Measurements from ENCODE around the gene GDF10.

The GDF10 gene

GRCh38 chr10:47309408-47310089 is 9.6 kb downstream of the GDF10 start:
- TF ChIP-seq ZFX (IDR thresholded peaks at IDR 0.05; ENCODE audit: borderline replicate concordance) = no peak
- TF ChIP-seq, protein P1, sequence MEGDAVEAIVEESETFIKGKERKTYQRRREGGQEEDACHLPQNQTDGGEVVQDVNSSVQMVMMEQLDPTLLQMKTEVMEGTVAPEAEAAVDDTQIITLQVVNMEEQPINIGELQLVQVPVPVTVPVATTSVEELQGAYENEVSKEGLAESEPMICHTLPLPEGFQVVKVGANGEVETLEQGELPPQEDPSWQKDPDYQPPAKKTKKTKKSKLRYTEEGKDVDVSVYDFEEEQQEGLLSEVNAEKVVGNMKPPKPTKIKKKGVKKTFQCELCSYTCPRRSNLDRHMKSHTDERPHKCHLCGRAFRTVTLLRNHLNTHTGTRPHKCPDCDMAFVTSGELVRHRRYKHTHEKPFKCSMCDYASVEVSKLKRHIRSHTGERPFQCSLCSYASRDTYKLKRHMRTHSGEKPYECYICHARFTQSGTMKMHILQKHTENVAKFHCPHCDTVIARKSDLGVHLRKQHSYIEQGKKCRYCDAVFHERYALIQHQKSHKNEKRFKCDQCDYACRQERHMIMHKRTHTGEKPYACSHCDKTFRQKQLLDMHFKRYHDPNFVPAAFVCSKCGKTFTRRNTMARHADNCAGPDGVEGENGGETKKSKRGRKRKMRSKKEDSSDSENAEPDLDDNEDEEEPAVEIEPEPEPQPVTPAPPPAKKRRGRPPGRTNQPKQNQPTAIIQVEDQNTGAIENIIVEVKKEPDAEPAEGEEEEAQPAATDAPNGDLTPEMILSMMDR (IDR thresholded peaks at IDR 0.05) = peak; percentile 29
- H3K27ac ChIP-seq = no peak overlapping the region

DNA sequence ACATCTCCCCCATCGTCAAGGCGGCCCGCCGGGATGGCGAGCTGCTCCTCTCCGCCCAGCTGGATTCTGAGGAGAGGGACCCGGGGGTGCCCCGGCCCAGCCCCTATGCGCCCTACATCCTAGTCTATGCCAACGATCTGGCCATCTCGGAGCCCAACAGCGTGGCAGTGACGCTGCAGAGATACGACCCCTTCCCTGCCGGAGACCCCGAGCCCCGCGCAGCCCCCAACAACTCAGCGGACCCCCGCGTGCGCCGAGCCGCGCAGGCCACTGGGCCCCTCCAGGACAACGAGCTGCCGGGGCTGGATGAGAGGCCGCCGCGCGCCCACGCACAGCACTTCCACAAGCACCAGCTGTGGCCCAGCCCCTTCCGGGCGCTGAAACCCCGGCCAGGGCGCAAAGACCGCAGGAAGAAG is 10.1 kb downstream of the GDF10 start:
- H3K27ac ChIP-seq = no peak overlapping the region
- TF ChIP-seq, protein P1 (IDR thresholded peaks at IDR 0.05) = no peak
- no peak for TF ChIP-seq ZFX (IDR thresholded peaks at IDR 0.05; ENCODE audit: borderline replicate concordance)

DNA sequence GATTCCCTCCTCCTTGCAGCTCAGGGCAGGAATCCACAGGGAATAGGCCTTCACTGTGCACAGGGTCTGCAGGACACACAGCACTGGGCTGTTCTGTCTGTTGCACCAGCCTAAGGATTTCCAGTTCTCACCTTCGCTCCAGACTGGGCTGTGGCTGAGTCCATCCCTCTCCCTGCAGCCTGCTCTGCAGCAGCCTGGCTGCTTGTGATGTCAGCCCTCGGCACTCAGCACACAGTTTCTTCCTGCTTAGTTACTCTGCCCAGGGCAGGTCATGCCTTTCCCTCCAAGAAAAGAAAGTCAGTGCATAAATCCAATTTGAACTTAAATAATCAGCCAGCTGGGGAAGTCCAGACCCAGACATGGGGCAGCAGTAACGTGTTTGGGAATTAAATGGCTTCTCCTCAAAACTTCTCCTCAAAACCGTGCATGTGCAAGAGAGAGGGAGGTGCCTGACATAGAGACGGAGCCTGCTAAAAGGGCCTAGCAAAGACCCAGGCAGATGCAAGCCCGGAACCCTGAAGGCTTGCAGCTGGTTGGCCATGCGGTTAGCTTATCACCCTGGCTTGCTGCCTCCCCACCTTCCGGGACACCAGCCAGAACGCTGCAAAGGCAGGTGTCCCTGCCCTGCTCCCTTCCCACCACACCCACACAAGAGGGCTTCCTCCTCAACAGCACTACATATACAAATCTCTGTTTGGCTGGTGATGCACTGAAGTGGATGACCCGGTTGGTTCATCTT is 11.4 kb downstream of the GDF10 start:
- H3K27ac ChIP-seq = no peak overlapping the region
- TF ChIP-seq, protein P1 (IDR thresholded peaks at IDR 0.05) = no peak
- TF ChIP-seq ZFX (IDR thresholded peaks at IDR 0.05; ENCODE audit: borderline replicate concordance) = no peak

- TF ChIP-seq, protein P1 (IDR thresholded peaks at IDR 0.05) = peak; percentile 80
- no peak for TF ChIP-seq ZFX (IDR thresholded peaks at IDR 0.05; ENCODE audit: borderline replicate concordance)
- no peak overlapping the region for H3K27ac ChIP-seq
Observed at GRCh38 chr10:47311932-47312662, 12.1 kb downstream of the GDF10 start.

DNA sequence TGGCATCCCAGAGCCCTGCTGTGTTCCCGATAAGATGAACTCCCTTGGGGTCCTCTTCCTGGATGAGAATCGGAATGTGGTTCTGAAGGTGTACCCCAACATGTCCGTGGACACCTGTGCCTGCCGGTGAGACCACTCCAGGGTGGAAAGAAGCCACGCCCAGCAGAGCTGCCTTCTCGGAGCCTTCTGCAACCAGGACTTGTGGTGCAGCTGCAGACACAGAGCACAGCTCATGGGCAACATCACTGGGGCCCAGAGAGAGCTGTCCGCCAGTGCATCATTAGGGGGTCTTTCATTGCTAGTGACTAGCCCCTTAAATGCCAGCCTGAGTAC is 12.6 kb downstream of the GDF10 start:
- H3K27ac ChIP-seq = no peak overlapping the region
- TF ChIP-seq, protein P1 (IDR thresholded peaks at IDR 0.05) = no peak
- no peak for TF ChIP-seq ZFX (IDR thresholded peaks at IDR 0.05; ENCODE audit: borderline replicate concordance)

GRCh38 chr10:47314416-47314970 is 14.5 kb downstream of the GDF10 start:
- TF ChIP-seq ZFX (IDR thresholded peaks at IDR 0.05; ENCODE audit: borderline replicate concordance) = no peak
- TF ChIP-seq, protein P1 (IDR thresholded peaks at IDR 0.05) = no peak

More at GRCh38 chr10:47314416-47314970, 14.5 kb downstream of the GDF10 start:
- no peak overlapping the region for H3K27ac ChIP-seq
